HG03095 (cell line): ENCODE data around the gene FTO.

Experiments
- ATAC-seq: cut with Tn5 transposase; IDR thresholded peaks from one replicate; pipeline ENCODE4 v1.9.1; 2021; ENCODE audit warnings: moderate library complexity; ENCODE audit not compliant: unreplicated experiment

FTO gene

GRCh38 chr16:54110016-54110981, 406.3 kb downstream of the FTO start:
- no peak for ATAC-seq

GRCh38 chr16:54112451-54113206, 408.7 kb downstream of the FTO start:
- no peak for ATAC-seq

GRCh38 chr16:54115558-54115957, 411.6 kb downstream of the FTO start:
- no peak for ATAC-seq

GRCh38 chr16:54116124-54116655, 412.2 kb downstream of the FTO start:
- ATAC-seq: no peak

- no peak for ATAC-seq
Measured at GRCh38 chr16:54118846-54119245, 414.9 kb downstream of the FTO start.

- ATAC-seq: no peak
Measured at GRCh38 chr16:54120846-54121480, 417.0 kb downstream of the FTO start.

GRCh38 chr16:54121539-54122295, 417.8 kb downstream of the FTO start:
- ATAC-seq: no peak

- no peak for ATAC-seq
Measured at GRCh38 chr16:54123766-54124165, 419.8 kb downstream of the FTO start.

- ATAC-seq: no peak
Measured at GRCh38 chr16:54125751-54126655, 422.0 kb downstream of the FTO start.

GRCh38 chr16:54126907-54127306, 423.0 kb downstream of the FTO start:
- no peak for ATAC-seq

GRCh38 chr16:54128629-54129234, 424.8 kb downstream of the FTO start:
- ATAC-seq: no peak

GRCh38 chr16:54129810-54130209, 425.9 kb downstream of the FTO start:
- ATAC-seq: no peak

- no peak for ATAC-seq
Measured at GRCh38 chr16:54135361-54136275, 431.7 kb downstream of the FTO start.

GRCh38 chr16:54136276-54136625, 432.3 kb downstream of the FTO start:
- no peak for ATAC-seq

GRCh38 chr16:54140057-54140787, 436.3 kb downstream of the FTO start:
- no peak for ATAC-seq

GRCh38 chr16:54140788-54141136, 436.8 kb downstream of the FTO start:
- no peak for ATAC-seq

GRCh38 chr16:54142787-54143186, 438.8 kb downstream of the FTO start:
- ATAC-seq: no peak

GRCh38 chr16:54143410-54143809, 439.5 kb downstream of the FTO start:
- ATAC-seq: no peak
